Transverse colon (tissue), 4 donors: ENCODE measurements around the gene SETMAR.

Experiments used
- POLR2AphosphoS5 ChIP-seq, 3 donors: sonication (generic); formaldehyde crosslinking; IDR thresholded peaks; one replicate each; pipeline ENCODE4 v1.6.1; 2016; ENCODE audit warnings: antibody characterized with exemption in 3 of 3
- TF ChIP-seq, protein P1 (sequence below), 5 experiments: fragments of 200-600 bp in 3 of 5; fragments of 450-650 bp in 2 of 5; sonication (generic) in 3 of 5; IDR thresholded peaks; 1 replicate in 2 of 5; 2 replicates in 3 of 5; pipeline ENCODE4 v1.5.1; 2016 to 2017; ENCODE audit warnings: antibody characterized with exemption in 5 of 5, inconsistent platforms in 3 of 5, mild to moderate bottlenecking in 2 of 5, moderate library complexity in 1 of 5

DNA sequence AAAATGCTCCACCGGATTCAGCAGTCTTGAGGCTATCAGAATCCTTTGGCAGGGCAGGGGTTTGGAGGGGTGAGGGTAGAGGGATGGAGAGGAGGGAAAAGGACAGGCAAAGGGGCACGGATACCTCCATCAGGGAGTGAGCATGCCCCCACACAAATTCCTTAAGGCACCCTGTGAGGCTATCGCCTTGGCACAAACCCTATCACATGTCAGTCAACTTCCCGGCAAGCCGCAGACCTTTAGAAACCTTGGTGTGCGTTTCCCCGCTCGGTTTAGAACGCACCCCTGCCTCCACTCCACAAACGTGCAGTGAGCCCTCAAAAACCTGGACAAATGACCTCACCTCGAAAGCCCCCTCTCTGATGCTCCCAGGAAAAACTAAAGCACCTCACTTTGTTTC, 422 bp upstream of the SETMAR start:
- TF ChIP-seq, protein P1, sequence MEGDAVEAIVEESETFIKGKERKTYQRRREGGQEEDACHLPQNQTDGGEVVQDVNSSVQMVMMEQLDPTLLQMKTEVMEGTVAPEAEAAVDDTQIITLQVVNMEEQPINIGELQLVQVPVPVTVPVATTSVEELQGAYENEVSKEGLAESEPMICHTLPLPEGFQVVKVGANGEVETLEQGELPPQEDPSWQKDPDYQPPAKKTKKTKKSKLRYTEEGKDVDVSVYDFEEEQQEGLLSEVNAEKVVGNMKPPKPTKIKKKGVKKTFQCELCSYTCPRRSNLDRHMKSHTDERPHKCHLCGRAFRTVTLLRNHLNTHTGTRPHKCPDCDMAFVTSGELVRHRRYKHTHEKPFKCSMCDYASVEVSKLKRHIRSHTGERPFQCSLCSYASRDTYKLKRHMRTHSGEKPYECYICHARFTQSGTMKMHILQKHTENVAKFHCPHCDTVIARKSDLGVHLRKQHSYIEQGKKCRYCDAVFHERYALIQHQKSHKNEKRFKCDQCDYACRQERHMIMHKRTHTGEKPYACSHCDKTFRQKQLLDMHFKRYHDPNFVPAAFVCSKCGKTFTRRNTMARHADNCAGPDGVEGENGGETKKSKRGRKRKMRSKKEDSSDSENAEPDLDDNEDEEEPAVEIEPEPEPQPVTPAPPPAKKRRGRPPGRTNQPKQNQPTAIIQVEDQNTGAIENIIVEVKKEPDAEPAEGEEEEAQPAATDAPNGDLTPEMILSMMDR (IDR thresholded peaks at IDR 0.05), result no peak
- no peak for TF ChIP-seq POLR2AphosphoS5 (IDR thresholded peaks at IDR 0.05)
